ENCODE results near the gene EXOSC10. TPM values are rescaled to one million over a fixed set of nuclear protein-coding genes. Genes with fewer than 3 reads are reported as not detected.
"Not testable (repeated sequence)": the region's sequence is repeated elsewhere in the genome, so short reads cannot be mapped to it uniquely, and the experiment has no call there.

The EXOSC10 gene
- total RNA-seq, 3 donors from 2014 or later = 57.9 to 97.6 (median 77.7) TPM

DNA sequence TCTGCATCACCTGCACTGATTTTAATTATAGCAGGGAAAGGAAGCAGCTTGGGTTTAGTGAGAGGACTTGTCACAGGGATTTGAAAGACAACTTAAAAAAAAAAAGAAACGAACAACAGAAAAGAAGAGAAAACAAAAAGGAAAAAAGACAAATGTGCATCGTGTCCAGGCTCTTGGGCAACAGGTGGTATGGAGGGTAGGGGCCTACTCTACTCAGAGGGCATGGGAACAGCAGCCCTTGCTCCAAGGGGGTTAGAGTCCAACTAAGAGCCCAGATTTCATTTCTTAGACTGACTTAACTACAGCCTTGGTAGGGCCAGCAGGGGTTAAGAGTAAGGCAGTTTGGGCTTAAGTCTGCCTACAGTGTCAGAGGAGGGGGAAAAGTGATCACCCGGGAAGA is 15.3 kb upstream of the EXOSC10 start:
- no peak overlapping the region for H3K27ac ChIP-seq
- no peak for DNase-seq (ENCODE audit: low spot score in 2 of 2)
- no peaks in the 10 kb centered on the region for H3K9me3 ChIP-seq
- H3K4me3 ChIP-seq = no peak overlapping the region
- TF ChIP-seq POLR2A (IDR thresholded peaks at IDR 0.05) = no peak
- TF ChIP-seq CTCF (IDR thresholded peaks at IDR 0.05) = no peak
- TF ChIP-seq POLR2AphosphoS5 (IDR thresholded peaks at IDR 0.05) = no peak
- intact Hi-C loops (cut with DNase I; ENCODE audit: low total_unique reads) = no loop called here
- H3K27me3 ChIP-seq = no peaks in the 10 kb centered on the region
- H3K4me1 ChIP-seq = no peaks in the 10 kb centered on the region
- H3K36me3 ChIP-seq = no peaks in the 10 kb centered on the region

DNA sequence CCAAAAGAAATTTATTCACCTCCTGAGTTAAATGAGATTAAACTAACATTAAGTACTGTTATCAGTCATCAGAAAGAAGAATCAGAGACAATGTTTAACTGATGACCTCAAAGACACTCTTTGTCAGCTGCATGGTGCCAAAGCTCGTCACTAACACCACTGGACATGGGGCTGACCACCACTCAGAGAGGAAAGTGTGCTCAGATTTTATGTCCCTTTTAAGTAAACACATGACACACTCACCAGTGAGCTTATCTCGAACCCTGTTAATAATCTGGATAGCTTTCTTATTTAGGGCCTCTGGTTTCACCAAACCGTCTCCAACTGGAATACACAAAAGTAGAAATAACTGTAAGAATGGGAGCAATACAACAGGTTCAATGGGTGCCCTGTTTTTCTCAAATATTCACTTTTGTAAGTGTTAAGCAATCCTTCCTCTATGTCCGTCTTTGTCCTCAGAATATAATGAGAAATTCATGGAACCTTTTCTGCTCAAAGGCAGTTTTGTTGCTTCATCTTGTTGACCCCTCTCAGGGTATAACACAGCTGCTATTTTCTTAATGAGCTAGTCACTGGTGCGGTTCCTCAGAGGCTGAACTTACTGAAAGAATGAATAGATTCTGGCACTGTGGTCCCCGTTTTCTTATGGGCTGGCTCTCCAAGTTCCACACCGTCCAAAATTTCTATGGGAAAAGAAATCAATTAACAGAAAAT is 9.5 kb upstream of the EXOSC10 start:
- no peak for DNase-seq (ENCODE audit: low spot score in 2 of 2)
- Histone ChIP-seq H3K4me1 (no peaks in the 10 kb centered on the region), H3K36me3 (peaks cover 9% of the 10 kb centered on the region), H3K27me3 (no peaks in the 10 kb centered on the region), H3K27ac (no peak overlapping the region), H3K9me3 (no peaks in the 10 kb centered on the region), H3K4me3 (no peak overlapping the region)
- intact Hi-C loops (cut with DNase I; ENCODE audit: low total_unique reads) = no loop called here
- TF ChIP-seq POLR2A (IDR thresholded peaks at IDR 0.05) (no peak), CTCF (IDR thresholded peaks at IDR 0.05) (no peak), POLR2AphosphoS5 (IDR thresholded peaks at IDR 0.05) (no peak)

GRCh38 chr1:11107599-11107998 is 7.9 kb upstream of the EXOSC10 start:
- no peak for TF ChIP-seq POLR2A (IDR thresholded peaks at IDR 0.05)
- no peak for TF ChIP-seq CTCF (IDR thresholded peaks at IDR 0.05)
- TF ChIP-seq POLR2AphosphoS5 (IDR thresholded peaks at IDR 0.05) = no peak
- intact Hi-C loops (cut with DNase I; ENCODE audit: low total_unique reads) = no loop called here
- DNase-seq (ENCODE audit: low spot score in 2 of 2) = no peak
- no peaks in the 10 kb centered on the region for H3K4me1 ChIP-seq
- peaks cover 9% of the 10 kb centered on the region for H3K36me3 ChIP-seq
- H3K27ac ChIP-seq = no peak overlapping the region
- no peak overlapping the region for H3K4me3 ChIP-seq
- no peaks in the 10 kb centered on the region for H3K27me3 ChIP-seq
- no peaks in the 10 kb centered on the region for H3K9me3 ChIP-seq

GRCh38 chr1:11105586-11105985 is 5.9 kb upstream of the EXOSC10 start:
- no peaks in the 10 kb centered on the region for H3K9me3 ChIP-seq
- no peak for DNase-seq (ENCODE audit: low spot score in 2 of 2)
- intact Hi-C loops (cut with DNase I; ENCODE audit: low total_unique reads) = no loop called here
- no peaks in the 10 kb centered on the region for H3K27me3 ChIP-seq
- no peak overlapping the region for H3K4me3 ChIP-seq
- peaks cover 9% of the 10 kb centered on the region for H3K36me3 ChIP-seq
- H3K4me1 ChIP-seq = no peaks in the 10 kb centered on the region
- TF ChIP-seq CTCF (IDR thresholded peaks at IDR 0.05) (no peak), POLR2AphosphoS5 (IDR thresholded peaks at IDR 0.05) (no peak), POLR2A (IDR thresholded peaks at IDR 0.05) (no peak)
- H3K27ac ChIP-seq = no peak overlapping the region

- Histone ChIP-seq H3K4me1 (peaks cover 0 to 6% of the 10 kb centered on the region in 2 donors), H3K27me3 (no peaks in the 10 kb centered on the region), H3K4me3 (no peak overlapping the region), H3K27ac (no peak overlapping the region), H3K36me3 (peaks cover 2% of the 10 kb centered on the region), H3K9me3 (no peaks in the 10 kb centered on the region)
- no peak for DNase-seq (ENCODE audit: low spot score in 2 of 2)
- TF ChIP-seq POLR2AphosphoS5 (IDR thresholded peaks at IDR 0.05) = no peak
- no peak for TF ChIP-seq POLR2A (IDR thresholded peaks at IDR 0.05)
- TF ChIP-seq CTCF (IDR thresholded peaks at IDR 0.05) = no peak
- intact Hi-C loops (cut with DNase I; ENCODE audit: low total_unique reads) = no loop called here
Measured at GRCh38 chr1:11101347-11101746, 1.7 kb upstream of the EXOSC10 start.

GRCh38 chr1:11100806-11101205 is 1.1 kb upstream of the EXOSC10 start:
- H3K27me3 ChIP-seq; H3K4me3 ChIP-seq; H3K36me3 ChIP-seq; H3K9me3 ChIP-seq; intact Hi-C loops (cut with DNase I; ENCODE audit: low total_unique reads); H3K27ac ChIP-seq; DNase-seq (ENCODE audit: low spot score in 2 of 2); H3K4me1 ChIP-seq: not testable (repeated sequence)
